ENCODE measurements around the gene EIF3L. TPM values are rescaled to one million over a fixed set of nuclear protein-coding genes. Genes with fewer than 3 reads are reported as not detected.

EIF3L gene
- total and polyA plus RNA-seq, 2 of the 8 experiments (the other 6 are each of a cell fraction or from before 2014, with no cell fraction given), result 639 to 886 TPM

- no peak overlapping the region for H3K4me3 ChIP-seq (ENCODE audit: extremely low read depth in 1 of 4, insufficient read depth in 2 of 4, low read depth in 3 of 4, low read length in 4 of 4)
- DNase-seq (ENCODE audit: low read depth in 1 of 2, low spot score in 2 of 2) (no peak), FAIRE-seq (no peak)
- H2BK20ac ChIP-seq (ENCODE audit: low read length), result no peak overlapping the region
- no peak overlapping the region for H2AFZ ChIP-seq (ENCODE audit: low read length)
- POLR2A ChIA-PET (ENCODE audit: partially characterized antibody), result interaction anchor here (0.7 to 1.4 kb wide), 5 partner anchors 10 to 22 kb away, joined by 3 to 6 read pairs (median 4); no protein-coding TSS in a partner anchor
- no peak overlapping the region for H2BK120ac ChIP-seq (replicated peaks; ENCODE audit: low read depth, low read length)
- H3K27ac ChIP-seq (ENCODE audit: low read depth, low read length), result no peak overlapping the region
- H3K27me3 ChIP-seq (replicated peaks in 1 of 4; ENCODE audit: control insufficient read depth in 3 of 4, extremely low read depth in 1 of 4, insufficient read depth in 3 of 4, low read length in 3 of 4), result no peaks in the 10 kb centered on the region
- H2BK5ac ChIP-seq (ENCODE audit: low read depth, low read length), result no peak overlapping the region
- WGBS, 2 experiments (ENCODE audit: extremely low coverage in 1 of 2, insufficient coverage in 1 of 2, insufficient read length in 1 of 2, insufficient replicate concordance in 2 of 2, low coverage in 1 of 2, low lambda C conversion rate in 2 of 2, missing lambda C conversion rate in 1 of 2), result 94% methylated on average over 7 of the region's 7 CpGs; no CpG with 5 or more reads in 1 of the 2 experiments
- CTCF ChIA-PET (ENCODE audit: partially characterized antibody), result no interaction called here
- no peak overlapping the region for H3K4me2 ChIP-seq (ENCODE audit: insufficient read depth in 1 of 2, low read depth in 2 of 2, low read length in 2 of 2)
- no peak overlapping the region for H4K8ac ChIP-seq (ENCODE audit: extremely low read depth, insufficient read depth, low read length)
- no peak overlapping the region for H3K14ac ChIP-seq (ENCODE audit: insufficient read length)
- H4K5ac ChIP-seq (ENCODE audit: insufficient read length, low read depth, low read length), result no peak overlapping the region
- TF ChIP-seq CHD1 (IDR thresholded peaks at IDR 0.05; ENCODE audit: low read depth, low read length) (no peak), SIN3A (conservative IDR thresholded peaks at IDR 0.05 in 1 of 2, IDR thresholded peaks at IDR 0.05 in 1 of 2; ENCODE audit: low read depth in 1 of 2, low read length in 2 of 2) (no peak), TEAD4 (IDR thresholded peaks at IDR 0.05; ENCODE audit: low read depth, low read length) (no peak), ATF3 (IDR thresholded peaks at IDR 0.05; ENCODE audit: insufficient read depth, low read depth, low read length) (no peak), POLR2A (IDR thresholded peaks at IDR 0.05; ENCODE audit: control extremely low read depth in 1 of 2, low read depth in 2 of 2, low read length in 2 of 2) (no peak)
- no peaks in the 10 kb centered on the region for H3K23me2 ChIP-seq (ENCODE audit: low read depth, low read length)
- H3K9ac ChIP-seq (replicated peaks in 1 of 4; ENCODE audit: extremely low read depth in 1 of 4, low read depth in 3 of 4, low read length in 3 of 4), result no peak overlapping the region
- no peak overlapping the region for H2AK5ac ChIP-seq (ENCODE audit: low read depth, low read length)
- H3K18ac ChIP-seq (ENCODE audit: extremely low read depth, low read length), result no peak overlapping the region
- no peak overlapping the region for H3K56ac ChIP-seq (replicated peaks; ENCODE audit: insufficient read length, low read depth, low read length)
- H3K9me3 ChIP-seq (ENCODE audit: insufficient read depth in 2 of 2, low read depth in 1 of 2, low read length in 1 of 2), result no peaks in the 10 kb centered on the region
- no peaks in the 10 kb centered on the region for H3K79me1 ChIP-seq (ENCODE audit: low read depth, low read length)
- no peak overlapping the region for H3K23ac ChIP-seq (ENCODE audit: insufficient read length)
- peaks cover 0 to 12% of the 10 kb centered on the region in 2 experiments for H4K20me1 ChIP-seq (replicated peaks in 1 of 2; ENCODE audit: control insufficient read depth in 1 of 2, insufficient read depth in 2 of 2, low read length in 2 of 2)
- H4K91ac ChIP-seq (replicated peaks; ENCODE audit: insufficient read length, low read length), result no peak overlapping the region
- H3K4me1 ChIP-seq (replicated peaks in 1 of 4; ENCODE audit: control insufficient read depth in 3 of 4, insufficient read depth in 4 of 4, low read length in 3 of 4), result no peaks in the 10 kb centered on the region
- H2BK15ac ChIP-seq (ENCODE audit: low read length), result no peak overlapping the region
- H3K4ac ChIP-seq (replicated peaks; ENCODE audit: insufficient read length, low read depth, low read length), result no peak overlapping the region
- H3K36me3 ChIP-seq (ENCODE audit: control insufficient read depth in 2 of 4, insufficient read depth in 4 of 4, low read length in 3 of 4), result peaks cover 49 to 82% (median 69%) of the 10 kb centered on the region in 4 experiments
- no peaks in the 10 kb centered on the region; a peak in 1 of 4 replicates for H3K79me2 ChIP-seq (ENCODE audit: control insufficient read depth in 1 of 2, insufficient read depth in 2 of 2, low read length in 2 of 2)
- no peak overlapping the region for H2BK12ac ChIP-seq (ENCODE audit: low read depth, low read length)
These were observed 21.1 kb downstream of the EIF3L start for GRCh38 chr22:37870273-37870672.
